OCI-LY7 (cell line): ENCODE results near the gene GNAZ.

Experiments
- EZH2phosphoT487 ChIP-seq: fragments of 200-600 bp; sonication (generic); IDR thresholded peaks from 2 replicates; pipeline ENCODE4 v1.6.1; 2018; ENCODE audit warnings: low read depth, borderline replicate concordance, mild to moderate bottlenecking, mixed run types, antibody characterized with exemption, low read length, moderate library complexity, mixed read lengths
- TF ChIP-seq, protein P1 (sequence below): fragments of 200-600 bp; sonication (generic); conservative IDR thresholded peaks from 2 replicates; pipeline ENCODE4 v1.5.1; 2014; ENCODE audit warnings: mild to moderate bottlenecking, antibody characterized with exemption, low read length, moderate library complexity, mixed read lengths

GRCh38 chr22:23089010-23089409, 18.7 kb downstream of the GNAZ start:
- TF ChIP-seq, protein P1, sequence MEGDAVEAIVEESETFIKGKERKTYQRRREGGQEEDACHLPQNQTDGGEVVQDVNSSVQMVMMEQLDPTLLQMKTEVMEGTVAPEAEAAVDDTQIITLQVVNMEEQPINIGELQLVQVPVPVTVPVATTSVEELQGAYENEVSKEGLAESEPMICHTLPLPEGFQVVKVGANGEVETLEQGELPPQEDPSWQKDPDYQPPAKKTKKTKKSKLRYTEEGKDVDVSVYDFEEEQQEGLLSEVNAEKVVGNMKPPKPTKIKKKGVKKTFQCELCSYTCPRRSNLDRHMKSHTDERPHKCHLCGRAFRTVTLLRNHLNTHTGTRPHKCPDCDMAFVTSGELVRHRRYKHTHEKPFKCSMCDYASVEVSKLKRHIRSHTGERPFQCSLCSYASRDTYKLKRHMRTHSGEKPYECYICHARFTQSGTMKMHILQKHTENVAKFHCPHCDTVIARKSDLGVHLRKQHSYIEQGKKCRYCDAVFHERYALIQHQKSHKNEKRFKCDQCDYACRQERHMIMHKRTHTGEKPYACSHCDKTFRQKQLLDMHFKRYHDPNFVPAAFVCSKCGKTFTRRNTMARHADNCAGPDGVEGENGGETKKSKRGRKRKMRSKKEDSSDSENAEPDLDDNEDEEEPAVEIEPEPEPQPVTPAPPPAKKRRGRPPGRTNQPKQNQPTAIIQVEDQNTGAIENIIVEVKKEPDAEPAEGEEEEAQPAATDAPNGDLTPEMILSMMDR, result no peak
- no peak for TF ChIP-seq EZH2phosphoT487
